HCT116 (cell line): ENCODE measurements around the gene TAF8. TPM values are rescaled to one million over a fixed set of nuclear protein-coding genes. Genes with fewer than 3 reads are reported as not detected.

Source experiments
- ATAC-seq: fragments of 200-7000 bp; cut with Tn5 transposase; 2 replicates; pipeline ENCODE4 v1.9.1; 2020; ENCODE audit warnings: mild to moderate bottlenecking, moderate library complexity
- BruUV-seq: library from RNA; stranded (reverse); fragments of 400-500 nt; replicated peaks from 2 replicates; lab custom pipeline; 2021; lab: Mats Ljungman, UMichigan
- CTCF ChIA-PET: fragments of 300-600 bp; sonication (Branson Sonifier 250); formaldehyde crosslinking; loops from one replicate; lab custom pipeline; 2021; ENCODE audit warnings: antibody characterized with exemption; lab: Charles Lee
- POLR2A ChIA-PET: fragments of 300-600, 350-600 bp; sonication (Branson Sonifier 250); formaldehyde crosslinking; loops from one replicate; lab custom pipeline; 2021; ENCODE audit warnings: antibody characterized with exemption; lab: Charles Lee
- RAD21 ChIA-PET, 2 experiments: fragments of 300-600 bp; sonication (Branson Sonifier 250); formaldehyde crosslinking; loops; one replicate each; lab custom pipeline; 2023; ENCODE audit warnings: low total read pairs in 2 of 2; ENCODE audit not compliant: uncharacterized antibody in 2 of 2, unreplicated experiment in 2 of 2, low non-redundant PET in 1 of 2; lab: Charles Lee
- DNase-seq: peaks from one replicate; pipeline ENCODE4 v3.0.0-alpha.2; 2010; ENCODE audit warnings: low read depth, low spot score
- H2AFZ ChIP-seq: fragments of 200-600 bp; shearing (Covaris generic), sonication (generic); 2 replicates; pipeline ENCODE4 v1.6.1; 2017; ENCODE audit warnings: low read depth, mixed run types, mixed read lengths, antibody characterized with exemption, low read length; ENCODE audit not compliant: poor library complexity, severe bottlenecking
- H3K27ac ChIP-seq: 2 replicates; pipeline ENCODE4 v1.5.1; 2012; ENCODE audit warnings: low read depth, low read length
- H3K27me3 ChIP-seq: fragments of 200-600 bp; sonication (generic); 2 replicates; pipeline ENCODE4 v1.6.1; 2016; ENCODE audit warnings: mixed run types, low read length, mixed read lengths; ENCODE audit not compliant: insufficient read depth
- H3K36me3 ChIP-seq, 2 experiments: fragments of 200-500 bp in 1 of 2; fragments of 200-600 bp in 1 of 2; sonication (Bioruptor generic) in 1 of 2; sonication (generic) in 1 of 2; 2 replicates each; pipeline versions ENCODE4 v1.5.1 to v1.6.1; 2014 to 2016; ENCODE audit warnings: low read length in 2 of 2, inconsistent platforms in 1 of 2, mixed read lengths in 1 of 2, mixed run types in 1 of 2; ENCODE audit not compliant: insufficient read depth in 2 of 2, control insufficient read depth in 1 of 2
- H3K4me1 ChIP-seq, 2 experiments: fragments of 200-600 bp in 1 of 2; sonication (generic) in 1 of 2; 2 replicates each; pipeline versions ENCODE4 v1.5.1 to v1.6.1; 2012 to 2017; ENCODE audit warnings: low read length in 2 of 2, inconsistent platforms in 1 of 2, mild to moderate bottlenecking in 1 of 2, mixed read lengths in 1 of 2, mixed run types in 1 of 2, moderate library complexity in 1 of 2; ENCODE audit not compliant: insufficient read depth in 2 of 2, control insufficient read depth in 1 of 2
- H3K4me2 ChIP-seq: fragments of 200-600 bp; sonication (generic); 2 replicates; pipeline ENCODE4 v1.6.1; 2017; ENCODE audit warnings: mixed run types, low read length, mixed read lengths
- H3K4me3 ChIP-seq, 2 experiments: fragments of 200-600 bp in 1 of 2; sonication (generic) in 1 of 2; replicated peaks in 1 of 2; 2 replicates each; pipeline ENCODE4 v1.5.1; 2011 to 2016; ENCODE audit warnings: low read length in 2 of 2, control low read depth in 1 of 2, low read depth in 1 of 2, mild to moderate bottlenecking in 1 of 2, mixed read lengths in 1 of 2, mixed run types in 1 of 2
- H3K79me2 ChIP-seq: fragments of 200-600 bp; sonication (generic); 2 replicates; pipeline ENCODE4 v1.6.1; 2017; ENCODE audit warnings: mild to moderate bottlenecking, mixed run types, low read length, moderate library complexity, mixed read lengths; ENCODE audit not compliant: insufficient read depth
- H3K9ac ChIP-seq: fragments of 200-600 bp; sonication (generic); 2 replicates; pipeline ENCODE4 v1.6.1; 2016; ENCODE audit warnings: low read length, mixed read lengths
- H3K9me2 ChIP-seq: fragments of 200-600 bp; sonication (generic), shearing (Covaris generic); 2 replicates; pipeline ENCODE4 v1.6.1; 2017; ENCODE audit warnings: mixed run types, mild to moderate bottlenecking, moderate library complexity; ENCODE audit not compliant: insufficient read depth
- H3K9me3 ChIP-seq, 2 experiments: fragments of 200-500 bp in 1 of 2; fragments of 200-600 bp in 1 of 2; sonication (Bioruptor generic) in 1 of 2; sonication (generic) in 1 of 2; 2 replicates each; pipeline ENCODE4 v1.6.1; 2014 to 2017; ENCODE audit warnings: low read length in 2 of 2, mixed read lengths in 2 of 2, inconsistent platforms in 1 of 2, low read depth in 1 of 2, mild to moderate bottlenecking in 1 of 2, mixed run types in 1 of 2, moderate library complexity in 1 of 2; ENCODE audit not compliant: control insufficient read depth in 1 of 2, insufficient read depth in 1 of 2
- H4K20me1 ChIP-seq: fragments of 200-600 bp; sonication (generic), shearing (Covaris generic); 2 replicates; pipeline ENCODE4 v1.6.1; 2017; ENCODE audit warnings: mixed run types, mild to moderate bottlenecking, moderate library complexity; ENCODE audit not compliant: insufficient read depth
- CBX3 ChIP-seq: IDR thresholded peaks from 2 replicates; pipeline ENCODE4 v1.6.1; 2012; ENCODE audit warnings: low read depth
- EGR1 ChIP-seq: IDR thresholded peaks from 2 replicates; pipeline ENCODE4 v1.6.1; 2012; ENCODE audit warnings: low read depth
- ELF1 ChIP-seq: IDR thresholded peaks from 2 replicates; pipeline ENCODE4 v1.6.1; 2012; ENCODE audit warnings: low read depth, borderline replicate concordance
- EZH2 ChIP-seq: fragments of 200-600 bp; sonication (generic); IDR thresholded peaks from 2 replicates; pipeline ENCODE4 v1.6.1; 2017; ENCODE audit warnings: antibody characterized with exemption, mixed run types
- FOSL1 ChIP-seq: IDR thresholded peaks from 2 replicates; pipeline ENCODE4 v1.6.1; 2012; ENCODE audit warnings: low read depth
- POLR2AphosphoS5 ChIP-seq: IDR thresholded peaks from 2 replicates; pipeline ENCODE4 v1.6.1; 2011; ENCODE audit warnings: mild to moderate bottlenecking, low read depth, low read length, moderate library complexity
- RAD21 ChIP-seq: IDR thresholded peaks from 2 replicates; pipeline ENCODE4 v1.6.1; 2012; ENCODE audit warnings: low read depth, mild to moderate bottlenecking
- SIN3A ChIP-seq: IDR thresholded peaks from 2 replicates; pipeline ENCODE4 v1.6.1; 2012; ENCODE audit warnings: low read depth
- SP1 ChIP-seq: IDR thresholded peaks from 2 replicates; pipeline ENCODE4 v1.6.1; 2012; ENCODE audit warnings: low read depth
- SRF ChIP-seq: IDR thresholded peaks from 2 replicates; pipeline ENCODE4 v1.6.1; 2012; ENCODE audit warnings: low read depth
- TCF7L2 ChIP-seq: IDR thresholded peaks from 2 replicates; pipeline ENCODE4 v1.7.0; 2011; ENCODE audit warnings: borderline replicate concordance, inconsistent platforms; ENCODE audit not compliant: insufficient read depth, insufficient read length; ENCODE audit errors: extremely low read depth
- ZBTB33 ChIP-seq: IDR thresholded peaks from 2 replicates; pipeline ENCODE4 v1.6.1; 2011; ENCODE audit warnings: mild to moderate bottlenecking, low read length, moderate library complexity; ENCODE audit not compliant: insufficient replicate concordance; ENCODE audit errors: extremely low read depth
- intact Hi-C: fragments of 100-400 bp; cut with micrococcal nuclease; formaldehyde crosslinking; loops from 2 replicates; pipeline ENCODE4 v1.10.0; 2022
- total RNA-seq: library from RNA; stranded (reverse); gene quantifications from one replicate; pipeline ENCODE4 v1.2.1, GENCODE V29; 2021; ENCODE audit not compliant: unreplicated experiment
- TF ChIP-seq, protein P1 (sequence below): IDR thresholded peaks from 2 replicates; pipeline ENCODE4 v1.6.1; 2012; ENCODE audit warnings: low read depth
- TF ChIP-seq, protein P2 (sequence below): IDR thresholded peaks from 2 replicates; pipeline ENCODE4 v1.6.1; 2012

The TAF8 gene
- total RNA-seq, 1 experiment from 2014 or later = 29.5 TPM

GRCh38 chr6:42091718-42092023, 41.3 kb downstream of the TAF8 start (continued):
- TF ChIP-seq ZBTB33 (no peak), EZH2 (no peak), CBX3 (no peak), FOSL1 (no peak), SP1 (no peak), SIN3A (no peak), ELF1 (no peak)

- Histone ChIP-seq H2AFZ (no peak overlapping the region), H3K27me3 (no peaks in the 10 kb centered on the region), H4K20me1 (no peaks in the 10 kb centered on the region), H3K9me2 (no peaks in the 10 kb centered on the region), H3K4me1 (peaks cover 19 to 44% of the 10 kb centered on the region in 2 experiments), H3K9me3 (no peaks in the 10 kb centered on the region), H3K36me3 (no peaks in the 10 kb centered on the region), H3K4me2 (peak overlapping the region; percentile 42; the same call in 1 of the 2 replicates), H3K4me3 (no peak overlapping the region), H3K27ac (no peak overlapping the region), H3K9ac (no peak overlapping the region), H3K79me2 (no peaks in the 10 kb centered on the region)
- CTCF ChIA-PET = interaction anchor here (0.7 kb wide), 1 partner anchor 206 kb away, joined by 3 read pairs; no protein-coding TSS in a partner anchor
- DNase-seq = no peak
- intact Hi-C loops = no loop called here
- POLR2A ChIA-PET = interaction anchor here (0.6 to 1.0 kb wide), 2 partner anchors 43 to 101 kb away, joined by 3 to 4 read pairs; partner anchors contain the start of gene GUCA1B
- RAD21 ChIA-PET = no interaction called here
- ATAC-seq = peak; percentile 60
- no TSS peak for BruUV-seq
- TF ChIP-seq SRF = no peak
- TF ChIP-seq ELF1 = no peak
- no peak for TF ChIP-seq SP1
- no peak for TF ChIP-seq RAD21
- TF ChIP-seq, protein P1, sequence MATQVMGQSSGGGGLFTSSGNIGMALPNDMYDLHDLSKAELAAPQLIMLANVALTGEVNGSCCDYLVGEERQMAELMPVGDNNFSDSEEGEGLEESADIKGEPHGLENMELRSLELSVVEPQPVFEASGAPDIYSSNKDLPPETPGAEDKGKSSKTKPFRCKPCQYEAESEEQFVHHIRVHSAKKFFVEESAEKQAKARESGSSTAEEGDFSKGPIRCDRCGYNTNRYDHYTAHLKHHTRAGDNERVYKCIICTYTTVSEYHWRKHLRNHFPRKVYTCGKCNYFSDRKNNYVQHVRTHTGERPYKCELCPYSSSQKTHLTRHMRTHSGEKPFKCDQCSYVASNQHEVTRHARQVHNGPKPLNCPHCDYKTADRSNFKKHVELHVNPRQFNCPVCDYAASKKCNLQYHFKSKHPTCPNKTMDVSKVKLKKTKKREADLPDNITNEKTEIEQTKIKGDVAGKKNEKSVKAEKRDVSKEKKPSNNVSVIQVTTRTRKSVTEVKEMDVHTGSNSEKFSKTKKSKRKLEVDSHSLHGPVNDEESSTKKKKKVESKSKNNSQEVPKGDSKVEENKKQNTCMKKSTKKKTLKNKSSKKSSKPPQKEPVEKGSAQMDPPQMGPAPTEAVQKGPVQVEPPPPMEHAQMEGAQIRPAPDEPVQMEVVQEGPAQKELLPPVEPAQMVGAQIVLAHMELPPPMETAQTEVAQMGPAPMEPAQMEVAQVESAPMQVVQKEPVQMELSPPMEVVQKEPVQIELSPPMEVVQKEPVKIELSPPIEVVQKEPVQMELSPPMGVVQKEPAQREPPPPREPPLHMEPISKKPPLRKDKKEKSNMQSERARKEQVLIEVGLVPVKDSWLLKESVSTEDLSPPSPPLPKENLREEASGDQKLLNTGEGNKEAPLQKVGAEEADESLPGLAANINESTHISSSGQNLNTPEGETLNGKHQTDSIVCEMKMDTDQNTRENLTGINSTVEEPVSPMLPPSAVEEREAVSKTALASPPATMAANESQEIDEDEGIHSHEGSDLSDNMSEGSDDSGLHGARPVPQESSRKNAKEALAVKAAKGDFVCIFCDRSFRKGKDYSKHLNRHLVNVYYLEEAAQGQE = no peak
- TF ChIP-seq ZBTB33 = no peak
- TF ChIP-seq, protein P2, sequence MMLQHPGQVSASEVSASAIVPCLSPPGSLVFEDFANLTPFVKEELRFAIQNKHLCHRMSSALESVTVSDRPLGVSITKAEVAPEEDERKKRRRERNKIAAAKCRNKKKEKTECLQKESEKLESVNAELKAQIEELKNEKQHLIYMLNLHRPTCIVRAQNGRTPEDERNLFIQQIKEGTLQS = no peak
- no peak for TF ChIP-seq EGR1
- TF ChIP-seq FOSL1 = no peak
- TF ChIP-seq TCF7L2 = no peak
- TF ChIP-seq POLR2AphosphoS5 = no peak
Measured at GRCh38 chr6:42093582-42094329, 43.4 kb downstream of the TAF8 start.
